Pancreas (tissue), 10 donors: Measurements from ENCODE around the gene STAM. TPM values are rescaled to one million over a fixed set of nuclear protein-coding genes. Genes with fewer than 3 reads are reported as not detected.
A peak's percentile ranks its signal among the peaks of the same experiment; 100 is the strongest.

ENCODE experiments used
- ATAC-seq, 4 donors: fragments of 200-7000 bp; cut with Tn5 transposase; one replicate each; pipeline versions ENCODE4 v1.8.0 to v1.9.1; 2020; ENCODE audit warnings: mild to moderate bottlenecking in 4 of 4, moderate library complexity in 4 of 4
- DNase-seq, 6 donors: peaks; one replicate each; pipeline ENCODE4 v3.0.0-alpha.2; 2020
- FAIRE-seq: peaks from 2 replicates; lab custom pipeline; 2012; peaks lifted over from hg19 to GRCh38; lab: Jason Lieb, UNC
- H3K27ac ChIP-seq, 4 donors: fragments of 200-600 bp; sonication (generic); 1 replicate in 3 of 4; 2 replicates in 1 of 4; pipeline versions ENCODE4 v1.5.0 to v1.8.0; 2020
- H3K27me3 ChIP-seq, 4 donors: fragments of 200-600 bp; one replicate each; pipeline ENCODE4 v1.8.0; 2021
- H3K36me3 ChIP-seq, 3 donors: fragments of 200-600 bp; sonication (generic) in 1 of 3; one replicate each; pipeline versions ENCODE4 v1.5.0 to v1.8.0; 2020 to 2021
- H3K4me1 ChIP-seq, 3 donors: fragments of 200-600 bp; one replicate each; pipeline ENCODE4 v1.8.0; 2021
- H3K4me3 ChIP-seq, 4 donors: fragments of 200-600 bp; sonication (generic) in 2 of 4; one replicate each; pipeline versions ENCODE4 v1.5.0 to v1.8.0; 2020 to 2021
- H3K9me3 ChIP-seq, 4 donors: fragments of 200-600 bp; one replicate each; pipeline ENCODE4 v1.8.0; 2021
- WGBS, 2 donors: extraction: QIAGEN DNeasy Blood & Tissue Kit; methylation state at CpG; one replicate each; pipeline ENCODE4 v1.1.7; 2013; 5-methylcytosine and 5-hydroxymethylcytosine counted together
- intact Hi-C, 3 donors: fragments of 100-400 bp; cut with DNase I; formaldehyde crosslinking; loops; one replicate each; pipeline versions ENCODE4 v1.11.1 to v1.14.2; 2022
- polyA plus RNA-seq, 2 donors: library from polyadenylated mRNA; stranded (reverse); fragments of 200-250 nt; gene quantifications; one replicate each; pipeline ENCODE4 v1.2.3, GENCODE V29; 2013
- total RNA-seq, 6 donors: library from RNA; stranded (reverse); fragmentation: NEBNext Ultra II Directional in 4 of 6; extraction: Animal tissue kit (Norgen Biotek cat#: 25700) in 4 of 6; gene quantifications; one replicate each; pipeline versions ENCODE4 v1.2.1 to v1.2.4, GENCODE V29; 2021 to 2023
- TF ChIP-seq, protein P1 (sequence below), 4 donors: fragments of 200-600 bp; sonication (generic) in 3 of 4; IDR thresholded peaks; one replicate each; pipeline versions ENCODE4 v1.5.0 to v1.8.0; 2021; ENCODE audit warnings: antibody characterized with exemption in 4 of 4
- donor health status: healthy with polysubstance abuse.
- donor health status: DM: no; HTN: no; CAD: no; lungs with moderate emphysema.
- donor health status: DM: no; HTN: no; CAD: no.
- donor health status: control.
- donor health status: control.
- donor health status: Bipolar disorder and iron deficiency.
- donor health status: DM: yes; HTN: yes; CAD: no.
- donor health status: DM: no; HTN: no; CAD: no.
- donor health status: DM: no; HTN: no; CAD: no.
- donor health status: DM: yes; HTN: yes; CAD: no.

STAM gene
- total and polyA plus RNA-seq, 8 donors, result 5.4 to 15.4 (median 11.0) TPM

- H3K9me3 ChIP-seq, result no peaks in the 10 kb centered on the region
- H3K4me1 ChIP-seq, result peaks cover 0 to 3% (median 1%) of the 10 kb centered on the region in 3 donors
- H3K36me3 ChIP-seq, result no peaks in the 10 kb centered on the region
- TF ChIP-seq, protein P1, sequence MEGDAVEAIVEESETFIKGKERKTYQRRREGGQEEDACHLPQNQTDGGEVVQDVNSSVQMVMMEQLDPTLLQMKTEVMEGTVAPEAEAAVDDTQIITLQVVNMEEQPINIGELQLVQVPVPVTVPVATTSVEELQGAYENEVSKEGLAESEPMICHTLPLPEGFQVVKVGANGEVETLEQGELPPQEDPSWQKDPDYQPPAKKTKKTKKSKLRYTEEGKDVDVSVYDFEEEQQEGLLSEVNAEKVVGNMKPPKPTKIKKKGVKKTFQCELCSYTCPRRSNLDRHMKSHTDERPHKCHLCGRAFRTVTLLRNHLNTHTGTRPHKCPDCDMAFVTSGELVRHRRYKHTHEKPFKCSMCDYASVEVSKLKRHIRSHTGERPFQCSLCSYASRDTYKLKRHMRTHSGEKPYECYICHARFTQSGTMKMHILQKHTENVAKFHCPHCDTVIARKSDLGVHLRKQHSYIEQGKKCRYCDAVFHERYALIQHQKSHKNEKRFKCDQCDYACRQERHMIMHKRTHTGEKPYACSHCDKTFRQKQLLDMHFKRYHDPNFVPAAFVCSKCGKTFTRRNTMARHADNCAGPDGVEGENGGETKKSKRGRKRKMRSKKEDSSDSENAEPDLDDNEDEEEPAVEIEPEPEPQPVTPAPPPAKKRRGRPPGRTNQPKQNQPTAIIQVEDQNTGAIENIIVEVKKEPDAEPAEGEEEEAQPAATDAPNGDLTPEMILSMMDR (IDR thresholded peaks at IDR 0.05), result no peak
- no peak overlapping the region for H3K27ac ChIP-seq
- H3K27me3 ChIP-seq, result no peaks in the 10 kb centered on the region
- intact Hi-C loops, result no loop called here
- no peak overlapping the region for H3K4me3 ChIP-seq
- FAIRE-seq (no peak), ATAC-seq (no peak), DNase-seq (no peak)
- WGBS, 2 donors, result 96 to 100% methylated on average over 1 of the region's 1 CpG
Observed at GRCh38 chr10:17676919-17677318, 33.0 kb downstream of the STAM start.

GRCh38 chr10:17682236-17682946 lies 38.4 kb downstream of the STAM start:
- Histone ChIP-seq H3K4me3 (no peak overlapping the region), H3K4me1 (peaks cover 0 to 11% (median 6%) of the 10 kb centered on the region in 3 donors), H3K36me3 (no peaks in the 10 kb centered on the region), H3K9me3 (no peaks in the 10 kb centered on the region), H3K27ac (no peak overlapping the region), H3K27me3 (no peaks in the 10 kb centered on the region)
- ATAC-seq, result peak in 3 of 4 donors; percentile 42 to 82 (median 71)
- intact Hi-C loops, result no loop called here
- no peak for DNase-seq
- WGBS, 2 donors, result 14 to 22% methylated on average over 2 of the region's 2 CpGs
- TF ChIP-seq, protein P1 (IDR thresholded peaks at IDR 0.05), result no peak
- FAIRE-seq, result peak; percentile 60

GRCh38 chr10:17683541-17683940 lies 39.6 kb downstream of the STAM start:
- no peaks in the 10 kb centered on the region for H3K36me3 ChIP-seq
- ATAC-seq, result no peak

DNA sequence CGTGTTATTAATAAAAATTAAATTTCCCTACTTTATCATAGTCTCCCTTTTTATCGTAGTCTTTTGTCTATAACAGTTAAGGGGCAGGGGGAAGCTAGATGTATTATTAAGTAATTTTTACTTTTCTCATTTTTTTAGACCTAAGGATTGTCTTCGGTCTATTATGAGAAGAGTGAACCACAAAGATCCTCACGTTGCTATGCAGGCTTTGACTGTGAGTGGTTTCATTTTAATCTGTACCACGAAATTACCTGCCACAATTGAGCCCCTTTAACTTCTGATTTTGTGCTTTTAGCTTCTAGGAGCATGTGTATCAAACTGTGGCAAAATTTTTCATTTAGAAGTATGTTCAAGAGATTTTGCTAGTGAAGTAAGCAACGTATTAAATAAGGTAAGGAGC lies 40.6 kb downstream of the STAM start:
- Histone ChIP-seq H3K27ac (no peak overlapping the region), H3K4me1 (peaks cover 0 to 11% (median 6%) of the 10 kb centered on the region in 3 donors), H3K9me3 (no peaks in the 10 kb centered on the region), H3K4me3 (no peak overlapping the region), H3K36me3 (no peaks in the 10 kb centered on the region), H3K27me3 (no peaks in the 10 kb centered on the region)
- DNase-seq (no peak), ATAC-seq (no peak), FAIRE-seq (no peak)
- TF ChIP-seq, protein P1 (IDR thresholded peaks at IDR 0.05), result no peak
- WGBS, 2 donors, result 93 to 95% methylated on average over 6 of the region's 6 CpGs
- intact Hi-C loops, result no loop called here

More at GRCh38 chr10:17683541-17683940, 39.6 kb downstream of the STAM start:
- H3K9me3 ChIP-seq, result no peaks in the 10 kb centered on the region
- H3K4me1 ChIP-seq, result peaks cover 0 to 11% (median 6%) of the 10 kb centered on the region in 3 donors
- H3K4me3 ChIP-seq, result no peak overlapping the region
- intact Hi-C loops, result no loop called here
- no peaks in the 10 kb centered on the region for H3K27me3 ChIP-seq
- DNase-seq (no peak), FAIRE-seq (no peak)
- TF ChIP-seq, protein P1 (IDR thresholded peaks at IDR 0.05), result no peak
- no peak overlapping the region for H3K27ac ChIP-seq

DNA sequence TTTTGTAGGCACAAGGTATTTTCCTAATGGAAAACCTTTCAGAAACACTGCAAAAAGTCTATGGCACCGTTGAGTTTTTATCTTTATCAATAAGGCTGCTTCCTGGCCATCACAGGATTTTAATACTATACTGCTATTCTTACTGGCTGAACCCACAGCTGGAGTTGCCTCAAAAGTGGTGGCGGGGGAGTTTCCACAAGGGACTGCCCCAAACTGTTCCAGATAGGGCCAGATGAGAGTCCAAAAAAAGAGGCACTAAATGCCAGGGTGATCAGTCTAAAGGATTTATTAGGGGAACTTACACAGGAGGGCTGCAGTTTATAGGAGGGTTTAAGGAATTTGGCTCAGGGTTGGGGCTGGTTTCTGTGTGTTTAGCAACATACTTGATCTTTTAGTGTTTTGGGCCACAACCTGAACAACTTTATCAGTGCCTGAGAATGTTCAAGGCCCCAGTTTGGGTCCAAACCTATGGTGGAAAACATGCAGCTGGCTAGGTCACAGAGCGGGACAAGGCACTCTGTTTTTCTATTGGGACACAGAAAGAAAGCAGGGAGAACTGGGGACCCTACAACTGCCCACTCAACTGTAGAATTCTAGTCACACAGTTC lies 41.4 kb downstream of the STAM start:
- WGBS, 2 donors, result 93 to 94% methylated on average over 3 of the region's 3 CpGs
- no peak for FAIRE-seq

More for the DNA sequence above, 41.4 kb downstream of the STAM start:
- no peak for DNase-seq
- no peaks in the 10 kb centered on the region for H3K27me3 ChIP-seq
- TF ChIP-seq, protein P1 (IDR thresholded peaks at IDR 0.05), result no peak
- intact Hi-C loops, result no loop called here
- no peak overlapping the region for H3K4me3 ChIP-seq
- ATAC-seq, result no peak
- H3K27ac ChIP-seq, result no peak overlapping the region
- no peaks in the 10 kb centered on the region for H3K9me3 ChIP-seq
- H3K36me3 ChIP-seq, result no peaks in the 10 kb centered on the region
- peaks cover 0 to 11% (median 6%) of the 10 kb centered on the region in 3 donors for H3K4me1 ChIP-seq
